ENCODE measurements around the gene LAMTOR1. TPM values are rescaled to one million over a fixed set of nuclear protein-coding genes. Genes with fewer than 3 reads are reported as not detected.

The LAMTOR1 gene
- total RNA-seq, 1 experiment from 2014 or later = 96.3 TPM

- no peak overlapping the region for H2AK5ac ChIP-seq (ENCODE audit: insufficient read length, low read length)
- 0 out of 7 replicates have a peak overlapping the region, but pooled peaks of 1 of the 3 experiments have one; percentile 2 for H3K27ac Mint-ChIP-seq
Measured at GRCh38 chr11:72083414-72083813, 19.7 kb downstream of the LAMTOR1 start.

More at GRCh38 chr11:72083414-72083813, 19.7 kb downstream of the LAMTOR1 start:
- H3K79me1 ChIP-seq (ENCODE audit: insufficient read depth, low read depth, low read length, poor library complexity, severe bottlenecking) = no peaks in the 10 kb centered on the region
- no peak overlapping the region for H3T11ph ChIP-seq (ENCODE audit: low read length)
- H3K27me3 Mint-ChIP-seq (ENCODE audit: low read depth) = no peaks in the 10 kb centered on the region; the same call in 1 of the 2 replicates
- H3K4me3 Mint-ChIP-seq = no peak overlapping the region
- no peak overlapping the region for H4K91ac ChIP-seq (ENCODE audit: insufficient read length, low read depth, low read length)
- H3K4me2 ChIP-seq (ENCODE audit: insufficient read depth, insufficient read length, low read length) = no peak overlapping the region
- no peak overlapping the region for H2BK15ac ChIP-seq (ENCODE audit: low read depth, low read length)
- no peak overlapping the region for H3K4ac ChIP-seq (ENCODE audit: low read depth, low read length)
- TF ChIP-seq CTCF (conservative IDR thresholded peaks at IDR 0.05) = no peak
- peaks cover 7% of the 10 kb centered on the region for H3K23me2 ChIP-seq (ENCODE audit: insufficient read length, low read depth, low read length, poor library complexity, severe bottlenecking)
- H3K56ac ChIP-seq (ENCODE audit: insufficient read length, low read depth, low read length) = no peak overlapping the region
- no peaks in the 10 kb centered on the region; a peak in 1 of 7 replicates for H3K36me3 Mint-ChIP-seq (ENCODE audit: insufficient read depth in 1 of 3, low read depth in 3 of 3)
- no peaks in the 10 kb centered on the region for H3K27me3 ChIP-seq (ENCODE audit: insufficient read depth, low read length)
- WGBS (ENCODE audit: extremely low coverage, insufficient read length, low lambda C conversion rate) = no CpG with 5 or more reads among the region's 2 CpGs
- no peak overlapping the region for H2BK120ac ChIP-seq (ENCODE audit: low read depth, low read length, poor library complexity, severe bottlenecking)
- H3K18ac ChIP-seq (ENCODE audit: insufficient read length, low read depth, low read length) = no peak overlapping the region
- H3K9me3 Mint-ChIP-seq = no peaks in the 10 kb centered on the region
- no peak overlapping the region for H2AFZ ChIP-seq (ENCODE audit: low read length)
- H3K27ac ChIP-seq (ENCODE audit: insufficient read length, low read depth, low read length) = no peak overlapping the region
- H3K14ac ChIP-seq (ENCODE audit: insufficient read depth, low read length) = no peak overlapping the region
- H2BK5ac ChIP-seq (ENCODE audit: insufficient read length, low read length) = no peak overlapping the region
- H4K20me1 ChIP-seq (ENCODE audit: control insufficient read depth, insufficient read depth, insufficient read length) = no peaks in the 10 kb centered on the region
- peaks cover 18 to 21% of the 10 kb centered on the region in 2 experiments for H3K4me1 Mint-ChIP-seq
- H2BK12ac ChIP-seq (ENCODE audit: insufficient read length, low read depth, low read length) = no peak overlapping the region
- H4K5ac ChIP-seq (ENCODE audit: insufficient read length, low read depth, low read length) = no peak overlapping the region
- no peaks in the 10 kb centered on the region for H3K9me3 ChIP-seq (ENCODE audit: control insufficient read depth, low read depth, low read length)
- H4K8ac ChIP-seq (replicated peaks; ENCODE audit: insufficient read length, low read depth, low read length) = no peak overlapping the region
- no peak overlapping the region for H3K23ac ChIP-seq (ENCODE audit: insufficient read length, low read depth, low read length)
- H2BK20ac ChIP-seq (ENCODE audit: low read depth, low read length, poor library complexity, severe bottlenecking) = no peak overlapping the region
- peaks cover 13% of the 10 kb centered on the region for H3K79me2 ChIP-seq (ENCODE audit: insufficient read depth, low read length)
- no peak for DNase-seq
- no peaks in the 10 kb centered on the region for H3K4me1 ChIP-seq (ENCODE audit: insufficient read depth, low read length)
- H3K9ac ChIP-seq (ENCODE audit: extremely low read depth, insufficient read length, low read length) = no peak overlapping the region

All from H9 (cell line).